ENCODE measurements around the gene RFX8.

Gene RFX8

DNA sequence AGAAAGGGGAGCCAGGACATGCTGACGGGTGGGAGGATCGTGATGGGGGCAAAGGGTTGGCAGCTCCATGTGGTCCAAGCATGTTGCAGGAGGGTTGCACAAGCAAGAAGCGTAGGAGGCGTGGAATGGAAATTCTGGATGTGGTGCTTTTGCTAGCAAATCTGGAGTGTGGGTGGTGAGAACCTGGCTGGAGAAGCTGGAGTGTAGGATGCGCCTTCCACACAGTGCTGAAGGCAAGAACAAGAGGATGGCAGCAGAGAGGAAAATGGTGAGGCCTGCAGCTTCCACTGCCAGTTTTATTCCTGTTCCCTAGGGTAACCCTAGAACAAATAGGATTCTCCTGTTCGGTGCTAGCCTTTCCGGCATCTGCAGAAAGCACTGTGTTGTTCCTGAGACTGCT is 110.0 kb downstream of the RFX8 start:
- no peak overlapping the region for H3K27ac ChIP-seq
- TF ChIP-seq, protein P1, sequence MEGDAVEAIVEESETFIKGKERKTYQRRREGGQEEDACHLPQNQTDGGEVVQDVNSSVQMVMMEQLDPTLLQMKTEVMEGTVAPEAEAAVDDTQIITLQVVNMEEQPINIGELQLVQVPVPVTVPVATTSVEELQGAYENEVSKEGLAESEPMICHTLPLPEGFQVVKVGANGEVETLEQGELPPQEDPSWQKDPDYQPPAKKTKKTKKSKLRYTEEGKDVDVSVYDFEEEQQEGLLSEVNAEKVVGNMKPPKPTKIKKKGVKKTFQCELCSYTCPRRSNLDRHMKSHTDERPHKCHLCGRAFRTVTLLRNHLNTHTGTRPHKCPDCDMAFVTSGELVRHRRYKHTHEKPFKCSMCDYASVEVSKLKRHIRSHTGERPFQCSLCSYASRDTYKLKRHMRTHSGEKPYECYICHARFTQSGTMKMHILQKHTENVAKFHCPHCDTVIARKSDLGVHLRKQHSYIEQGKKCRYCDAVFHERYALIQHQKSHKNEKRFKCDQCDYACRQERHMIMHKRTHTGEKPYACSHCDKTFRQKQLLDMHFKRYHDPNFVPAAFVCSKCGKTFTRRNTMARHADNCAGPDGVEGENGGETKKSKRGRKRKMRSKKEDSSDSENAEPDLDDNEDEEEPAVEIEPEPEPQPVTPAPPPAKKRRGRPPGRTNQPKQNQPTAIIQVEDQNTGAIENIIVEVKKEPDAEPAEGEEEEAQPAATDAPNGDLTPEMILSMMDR (IDR thresholded peaks at IDR 0.05), result no peak
- no peak overlapping the region for H2AFZ ChIP-seq

DNA sequence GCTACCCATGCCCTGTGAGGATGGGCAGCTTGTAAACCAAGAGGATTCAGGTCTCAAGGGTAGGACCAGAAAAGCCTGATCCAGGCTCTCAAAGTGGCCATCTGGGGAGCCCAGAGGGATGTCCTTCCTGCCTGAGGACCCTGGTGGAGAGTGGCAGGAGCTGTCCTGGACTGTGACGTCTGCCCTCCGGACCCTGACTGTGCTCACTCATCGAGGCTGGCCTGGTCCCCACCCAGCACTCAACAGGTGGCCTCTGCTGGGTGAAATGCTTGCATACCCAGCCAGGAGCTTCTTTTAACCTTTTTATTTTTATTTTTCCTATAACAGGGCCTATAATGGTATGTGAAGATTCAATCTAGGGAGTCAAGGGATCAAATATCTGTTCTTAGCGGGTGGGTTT is 112.1 kb downstream of the RFX8 start:
- TF ChIP-seq, protein P1 (IDR thresholded peaks at IDR 0.05), result no peak
- H3K9ac ChIP-seq, result no peak overlapping the region
- H3K9me3 ChIP-seq (ENCODE audit: control insufficient read depth, low read length), result no peaks in the 10 kb centered on the region
- no peak overlapping the region for H2AFZ ChIP-seq
- H3K79me2 ChIP-seq, result no peaks in the 10 kb centered on the region
- no peaks in the 10 kb centered on the region for H3K27me3 ChIP-seq (ENCODE audit: control insufficient read depth, insufficient read depth, low read length)
- H3K36me3 ChIP-seq (ENCODE audit: control insufficient read depth, insufficient read depth, low read length), result no peaks in the 10 kb centered on the region
- no peak overlapping the region for H3K27ac ChIP-seq
- H3K4me3 ChIP-seq (ENCODE audit: low read depth, low read length), result no peak overlapping the region
- no peaks in the 10 kb centered on the region for H3K4me1 ChIP-seq
- H3K4me2 ChIP-seq (ENCODE audit: low read length), result no peak overlapping the region

More for the DNA sequence above, 110.0 kb downstream of the RFX8 start:
- Histone ChIP-seq H3K27me3 (ENCODE audit: control insufficient read depth, insufficient read depth, low read length) (no peaks in the 10 kb centered on the region), H3K9ac (no peak overlapping the region), H3K79me2 (no peaks in the 10 kb centered on the region), H3K4me3 (ENCODE audit: low read depth, low read length) (no peak overlapping the region), H3K36me3 (ENCODE audit: control insufficient read depth, insufficient read depth, low read length) (no peaks in the 10 kb centered on the region), H3K4me2 (ENCODE audit: low read length) (no peak overlapping the region), H3K9me3 (ENCODE audit: control insufficient read depth, low read length) (no peaks in the 10 kb centered on the region), H3K4me1 (no peaks in the 10 kb centered on the region)

DNA sequence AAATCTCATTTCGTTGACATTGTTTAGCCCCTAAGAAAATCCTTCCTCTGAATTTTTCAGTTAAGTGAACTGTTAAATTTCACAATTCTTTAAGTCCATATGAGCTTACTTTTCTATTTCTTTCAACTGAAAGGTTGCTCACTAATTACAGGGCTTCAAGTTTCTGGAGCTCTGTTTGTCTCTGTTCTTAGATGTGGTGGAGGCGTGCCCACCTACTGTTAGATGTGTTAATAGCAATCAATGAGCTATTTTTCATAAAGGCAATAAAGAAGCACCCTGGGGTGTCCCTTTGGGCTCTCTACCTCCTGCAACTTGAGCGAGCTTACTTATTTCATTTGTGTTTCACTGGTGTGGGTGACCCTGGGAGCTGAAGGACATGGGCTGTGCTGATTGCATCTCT is 112.6 kb downstream of the RFX8 start:
- H3K4me3 ChIP-seq (ENCODE audit: low read depth, low read length), result no peak overlapping the region
- no peak overlapping the region for H3K4me2 ChIP-seq (ENCODE audit: low read length)
- no peaks in the 10 kb centered on the region for H3K36me3 ChIP-seq (ENCODE audit: control insufficient read depth, insufficient read depth, low read length)
- no peaks in the 10 kb centered on the region for H3K9me3 ChIP-seq (ENCODE audit: control insufficient read depth, low read length)
- H3K27me3 ChIP-seq (ENCODE audit: control insufficient read depth, insufficient read depth, low read length), result no peaks in the 10 kb centered on the region
- TF ChIP-seq, protein P1 (IDR thresholded peaks at IDR 0.05), result no peak
- H3K4me1 ChIP-seq, result no peaks in the 10 kb centered on the region
- no peak overlapping the region for H3K27ac ChIP-seq
- no peaks in the 10 kb centered on the region for H3K79me2 ChIP-seq
- no peak overlapping the region for H2AFZ ChIP-seq
- no peak overlapping the region for H3K9ac ChIP-seq

DNA sequence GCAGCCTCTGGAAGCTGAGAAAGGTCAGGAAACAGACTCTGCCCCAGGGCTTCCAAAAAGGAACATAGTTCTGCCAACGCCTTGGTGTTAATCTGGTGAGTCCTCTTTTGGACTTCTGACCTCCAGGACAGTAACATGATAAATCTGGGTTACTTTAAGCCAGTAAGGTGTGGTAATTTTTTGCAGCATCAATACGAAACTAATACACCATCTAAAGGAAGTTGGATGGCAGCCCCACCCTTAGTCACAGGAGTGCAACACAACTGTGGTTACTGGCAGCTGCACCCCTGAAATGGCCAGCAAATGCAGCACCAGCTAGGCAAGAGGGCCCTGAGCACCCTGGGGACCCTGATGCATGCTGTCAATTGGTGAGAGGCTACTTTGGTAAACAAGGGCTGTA is 113.4 kb downstream of the RFX8 start:
- no peaks in the 10 kb centered on the region for H3K4me1 ChIP-seq
- no peak overlapping the region for H3K4me2 ChIP-seq (ENCODE audit: low read length)
- no peaks in the 10 kb centered on the region for H3K9me3 ChIP-seq (ENCODE audit: control insufficient read depth, low read length)
- H3K4me3 ChIP-seq (ENCODE audit: low read depth, low read length), result no peak overlapping the region
- H2AFZ ChIP-seq, result no peak overlapping the region
- TF ChIP-seq, protein P1 (IDR thresholded peaks at IDR 0.05), result no peak
- H3K27ac ChIP-seq, result no peak overlapping the region
- no peaks in the 10 kb centered on the region for H3K27me3 ChIP-seq (ENCODE audit: control insufficient read depth, insufficient read depth, low read length)
- H3K9ac ChIP-seq, result no peak overlapping the region
- no peaks in the 10 kb centered on the region for H3K36me3 ChIP-seq (ENCODE audit: control insufficient read depth, insufficient read depth, low read length)
- H3K79me2 ChIP-seq, result no peaks in the 10 kb centered on the region

DNA sequence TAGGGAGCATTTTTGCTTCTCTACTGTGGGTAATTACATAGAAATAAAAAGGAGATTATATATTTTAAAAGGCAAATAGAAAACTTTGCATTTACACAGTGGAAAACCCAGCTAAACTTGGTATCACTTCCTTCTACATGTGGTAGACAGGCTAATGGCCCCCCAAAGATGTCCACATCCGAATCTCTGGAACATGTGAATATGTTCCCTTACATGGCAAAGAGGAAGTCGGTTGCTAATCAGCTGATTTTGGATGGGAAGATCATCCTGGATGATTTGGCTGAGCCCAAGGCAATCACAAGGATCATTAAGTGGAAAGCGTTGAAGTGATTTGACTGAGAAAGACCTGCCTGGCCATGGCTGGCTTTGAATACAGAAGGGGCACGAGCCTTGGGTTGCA is 113.8 kb downstream of the RFX8 start:
- no peak overlapping the region for H3K4me3 ChIP-seq (ENCODE audit: low read depth, low read length)
- no peaks in the 10 kb centered on the region for H3K9me3 ChIP-seq (ENCODE audit: control insufficient read depth, low read length)
- H3K27me3 ChIP-seq (ENCODE audit: control insufficient read depth, insufficient read depth, low read length), result no peaks in the 10 kb centered on the region
- H3K79me2 ChIP-seq, result no peaks in the 10 kb centered on the region
- TF ChIP-seq, protein P1 (IDR thresholded peaks at IDR 0.05), result no peak
- no peaks in the 10 kb centered on the region for H3K4me1 ChIP-seq
- H3K9ac ChIP-seq, result no peak overlapping the region
- no peak overlapping the region for H3K4me2 ChIP-seq (ENCODE audit: low read length)
- H3K27ac ChIP-seq, result no peak overlapping the region
- H3K36me3 ChIP-seq (ENCODE audit: control insufficient read depth, insufficient read depth, low read length), result no peaks in the 10 kb centered on the region
- H2AFZ ChIP-seq, result no peak overlapping the region

All from parathyroid adenoma (tissue), 2 donors.